Measurements from ENCODE around the gene RASA3.

GRCh38 chr13:114130837-114131582 lies 1.4 kb downstream of the RASA3 start:
- TF ChIP-seq FOS (IDR thresholded peaks at IDR 0.05; ENCODE audit: low read depth, low read length): no peak
- no peak for TF ChIP-seq CTCF (conservative IDR thresholded peaks at IDR 0.05; ENCODE audit: low read depth, low read length)
- 0 out of 2 replicates have a peak, but pooled peaks have one; percentile 8 for TF ChIP-seq MAZ (IDR thresholded peaks at IDR 0.05; ENCODE audit: borderline replicate concordance, low read depth, low read length)
- TF ChIP-seq RAD21 (IDR thresholded peaks at IDR 0.05; ENCODE audit: low read length): peak; percentile 33; the same call in 1 of the 2 replicates
- no peak for TF ChIP-seq MAFK (IDR thresholded peaks at IDR 0.05; ENCODE audit: low read depth, low read length)

Data from IMR-90 (cell line).